LNCaP clone FGC (cell line): ENCODE measurements around the gene GNG8.

Experiments used
- DNase-seq: peaks from one replicate; pipeline ENCODE4 v3.0.0-alpha.2; 2011; ENCODE audit warnings: low read depth
- H3K4me3 ChIP-seq: 2 replicates; pipeline ENCODE4 v1.5.1; 2011; ENCODE audit warnings: mild to moderate bottlenecking, low read depth, low read length, control low read depth
- CTCF ChIP-seq: IDR thresholded peaks from 2 replicates; pipeline ENCODE4 v1.5.1; 2012; ENCODE audit warnings: mild to moderate bottlenecking; ENCODE audit not compliant: control insufficient read depth, insufficient read depth; ENCODE audit errors: extremely low read depth

GNG8 gene

GRCh38 chr19:46611776-46612175 lies 24.2 kb downstream of the GNG8 start:
- no peak overlapping the region for H3K4me3 ChIP-seq
- no peak for TF ChIP-seq CTCF
- DNase-seq, result no peak

- DNase-seq, result no peak
These were observed 24.9 kb downstream of the GNG8 start for GRCh38 chr19:46610851-46611770.

GRCh38 chr19:46610413-46610775 lies 25.6 kb downstream of the GNG8 start:
- TF ChIP-seq CTCF, result no peak
- no peak overlapping the region for H3K4me3 ChIP-seq
- DNase-seq, result no peak

More at GRCh38 chr19:46610851-46611770, 24.9 kb downstream of the GNG8 start:
- no peak overlapping the region for H3K4me3 ChIP-seq
- no peak for TF ChIP-seq CTCF

GRCh38 chr19:46609511-46610412 lies 26.2 kb downstream of the GNG8 start:
- TF ChIP-seq CTCF, result no peak
- no peak overlapping the region for H3K4me3 ChIP-seq
- no peak for DNase-seq

GRCh38 chr19:46608581-46609345 lies 27.2 kb downstream of the GNG8 start:
- no peak for DNase-seq
- TF ChIP-seq CTCF, result no peak

GRCh38 chr19:46608178-46608577 lies 27.8 kb downstream of the GNG8 start:
- no peak overlapping the region for H3K4me3 ChIP-seq
- TF ChIP-seq CTCF, result no peak

More at GRCh38 chr19:46608581-46609345, 27.2 kb downstream of the GNG8 start:
- H3K4me3 ChIP-seq, result no peak overlapping the region

More at GRCh38 chr19:46608178-46608577, 27.8 kb downstream of the GNG8 start:
- no peak for DNase-seq
